IPS-18a (cell line): Measurements from ENCODE around the gene CPSF2.

Experiments used
- H3K27ac ChIP-seq: one replicate; pipeline ENCODE4 v1.5.1; 2013; ENCODE audit warnings: low read length
- H3K27me3 ChIP-seq: one replicate; pipeline ENCODE4 v1.6.1; 2013; ENCODE audit warnings: mild to moderate bottlenecking, low read length; ENCODE audit not compliant: control insufficient read depth, insufficient read depth
- H3K36me3 ChIP-seq: one replicate; pipeline ENCODE4 v1.6.1; 2013; ENCODE audit warnings: low read depth, low read length; ENCODE audit not compliant: control insufficient read depth
- H3K4me1 ChIP-seq: one replicate; pipeline ENCODE4 v1.6.1; 2013; ENCODE audit warnings: low read depth, low read length; ENCODE audit not compliant: control insufficient read depth
- H3K4me3 ChIP-seq: one replicate; pipeline ENCODE4 v1.5.1; 2013; ENCODE audit warnings: low read length
- H3K9ac ChIP-seq: one replicate; pipeline ENCODE4 v1.6.1; 2013; ENCODE audit warnings: mild to moderate bottlenecking, low read length, moderate library complexity
- H3K9me3 ChIP-seq: one replicate; pipeline ENCODE4 v1.6.1; 2013; ENCODE audit warnings: low read depth, low read length; ENCODE audit not compliant: control insufficient read depth

CPSF2 gene

GRCh38 chr14:92121670-92122350, at the start of gene CPSF2, which contains the start of gene NDUFB1:
Gene CPSF2 (plus strand): TSS chr14:92121969. CDS start chr14:92130985, 9,016 bp downstream.
Gene NDUFB1 (minus strand): TSS chr14:92121706. CDS start chr14:92117637, 4,069 bp downstream.
- H3K27ac ChIP-seq = peak within 1 kb of the TSS; percentile 96
- no peaks in the 10 kb centered on the region for H3K4me1 ChIP-seq
- no peaks in the 10 kb centered on the region for H3K9me3 ChIP-seq
- H3K4me3 ChIP-seq = peak within 1 kb of the TSS; percentile 84
- peaks cover 23% of the 10 kb centered on the region for H3K36me3 ChIP-seq
- H3K27me3 ChIP-seq = no peaks in the 10 kb centered on the region
- peak within 1 kb of the TSS; percentile 99 for H3K9ac ChIP-seq

GRCh38 chr14:92074555-92074954, 47.2 kb upstream of the CPSF2 start:
- H3K4me1 ChIP-seq = no peaks in the 10 kb centered on the region
- H3K9me3 ChIP-seq = no peaks in the 10 kb centered on the region
- H3K36me3 ChIP-seq = peaks cover 26% of the 10 kb centered on the region
- H3K9ac ChIP-seq = no peak overlapping the region
- no peak overlapping the region for H3K27ac ChIP-seq
- H3K27me3 ChIP-seq = no peaks in the 10 kb centered on the region
- H3K4me3 ChIP-seq = no peak overlapping the region

- Histone ChIP-seq H3K4me1 (no peaks in the 10 kb centered on the region), H3K9ac (no peak overlapping the region), H3K4me3 (no peak overlapping the region), H3K27ac (no peak overlapping the region), H3K36me3 (peaks cover 31% of the 10 kb centered on the region), H3K27me3 (no peaks in the 10 kb centered on the region), H3K9me3 (no peaks in the 10 kb centered on the region)
Observed at GRCh38 chr14:92088494-92088893, 33.3 kb upstream of the CPSF2 start.

GRCh38 chr14:92093320-92093719, 28.4 kb upstream of the CPSF2 start:
- Histone ChIP-seq H3K36me3 (peaks cover 20% of the 10 kb centered on the region), H3K4me3 (no peak overlapping the region), H3K27ac (no peak overlapping the region), H3K27me3 (no peaks in the 10 kb centered on the region), H3K9me3 (no peaks in the 10 kb centered on the region), H3K9ac (no peak overlapping the region), H3K4me1 (no peaks in the 10 kb centered on the region)

GRCh38 chr14:92099802-92100201, 22.0 kb upstream of the CPSF2 start:
- Histone ChIP-seq H3K9ac (no peak overlapping the region), H3K4me3 (no peak overlapping the region), H3K36me3 (peaks cover 11% of the 10 kb centered on the region), H3K27ac (no peak overlapping the region), H3K27me3 (no peaks in the 10 kb centered on the region), H3K4me1 (no peaks in the 10 kb centered on the region), H3K9me3 (no peaks in the 10 kb centered on the region)

GRCh38 chr14:92103363-92103989, 18.3 kb upstream of the CPSF2 start:
- peaks cover 5% of the 10 kb centered on the region for H3K4me1 ChIP-seq
- H3K27ac ChIP-seq = no peak overlapping the region
- H3K9ac ChIP-seq = no peak overlapping the region

GRCh38 chr14:92105073-92105892, 16.5 kb upstream of the CPSF2 start:
- no peak overlapping the region for H3K27ac ChIP-seq
- no peaks in the 10 kb centered on the region for H3K36me3 ChIP-seq

More at GRCh38 chr14:92103363-92103989, 18.3 kb upstream of the CPSF2 start:
- no peaks in the 10 kb centered on the region for H3K36me3 ChIP-seq
- no peak overlapping the region for H3K4me3 ChIP-seq
- no peaks in the 10 kb centered on the region for H3K27me3 ChIP-seq
- no peaks in the 10 kb centered on the region for H3K9me3 ChIP-seq

GRCh38 chr14:92105893-92106142, 16.0 kb upstream of the CPSF2 start:
- Histone ChIP-seq H3K36me3 (no peaks in the 10 kb centered on the region), H3K27ac (no peak overlapping the region), H3K4me3 (peak overlapping the region; percentile 93), H3K4me1 (peaks cover 10% of the 10 kb centered on the region), H3K27me3 (no peaks in the 10 kb centered on the region), H3K9ac (peak overlapping the region; percentile 75), H3K9me3 (no peaks in the 10 kb centered on the region)

More at GRCh38 chr14:92105073-92105892, 16.5 kb upstream of the CPSF2 start:
- Histone ChIP-seq H3K9me3 (no peaks in the 10 kb centered on the region), H3K4me3 (peak overlapping the region; percentile 93), H3K9ac (peak overlapping the region; percentile 75), H3K27me3 (no peaks in the 10 kb centered on the region), H3K4me1 (peaks cover 10% of the 10 kb centered on the region)

- H3K9me3 ChIP-seq = no peaks in the 10 kb centered on the region
- no peaks in the 10 kb centered on the region for H3K36me3 ChIP-seq
- H3K4me1 ChIP-seq = peaks cover 10% of the 10 kb centered on the region
- H3K27ac ChIP-seq = no peak within 1 kb of the TSS
- peak within 1 kb of the TSS; percentile 93 for H3K4me3 ChIP-seq
- peak within 1 kb of the TSS; percentile 75 for H3K9ac ChIP-seq
- no peaks in the 10 kb centered on the region for H3K27me3 ChIP-seq
Observed at GRCh38 chr14:92106143-92106926, 15.4 kb upstream of the CPSF2 start, which contains the start of gene ATXN3. Gene ATXN3 (minus strand): TSS chr14:92106582. CDS start chr14:92106552, 30 bp downstream.

- Histone ChIP-seq H3K27me3 (no peaks in the 10 kb centered on the region), H3K9me3 (no peaks in the 10 kb centered on the region), H3K36me3 (no peaks in the 10 kb centered on the region), H3K27ac (peak overlapping the region; percentile 28), H3K9ac (peak overlapping the region; percentile 24), H3K4me1 (peaks cover 10% of the 10 kb centered on the region), H3K4me3 (peak overlapping the region; percentile 31)
Observed at GRCh38 chr14:92108345-92109254, 13.2 kb upstream of the CPSF2 start.
